ENCODE measurements around the gene KMT2B.

KMT2B gene

GRCh38 chr19:35780717-35781116 is 62.9 kb downstream of the KMT2B start:
- no peak for DNase-seq (ENCODE audit: low spot score)
- no peak for TF ChIP-seq CTCF (IDR thresholded peaks at IDR 0.05; ENCODE audit: extremely low read depth, missing control alignments)

GRCh38 chr19:35781650-35782049 is 63.8 kb downstream of the KMT2B start:
- DNase-seq (ENCODE audit: low spot score) = no peak
- TF ChIP-seq CTCF (IDR thresholded peaks at IDR 0.05; ENCODE audit: extremely low read depth, missing control alignments) = no peak

- no peak for TF ChIP-seq CTCF (IDR thresholded peaks at IDR 0.05; ENCODE audit: extremely low read depth, missing control alignments)
- DNase-seq (ENCODE audit: low spot score) = no peak
Observed at GRCh38 chr19:35782589-35782988, 64.8 kb downstream of the KMT2B start.

- no peak for TF ChIP-seq CTCF (IDR thresholded peaks at IDR 0.05; ENCODE audit: extremely low read depth, missing control alignments)
Observed at GRCh38 chr19:35783469-35784434, 65.9 kb downstream of the KMT2B start.

GRCh38 chr19:35784503-35785338 is 66.9 kb downstream of the KMT2B start:
- no peak for DNase-seq (ENCODE audit: low spot score)
- no peak for TF ChIP-seq CTCF (IDR thresholded peaks at IDR 0.05; ENCODE audit: extremely low read depth, missing control alignments)

More at GRCh38 chr19:35783469-35784434, 65.9 kb downstream of the KMT2B start:
- DNase-seq (ENCODE audit: low spot score) = no peak

GRCh38 chr19:35785339-35785627 is 67.5 kb downstream of the KMT2B start:
- DNase-seq (ENCODE audit: low spot score) = no peak
- no peak for TF ChIP-seq CTCF (IDR thresholded peaks at IDR 0.05; ENCODE audit: extremely low read depth, missing control alignments)
